Hepatocyte (in vitro differentiated cells): ENCODE data around the gene RNFT2. TPM values are rescaled to one million over a fixed set of nuclear protein-coding genes. Genes with fewer than 3 reads are reported as not detected.

ENCODE experiments used
- DNase-seq: peaks from one replicate; pipeline ENCODE4 v3.0.0-alpha.2; 2016; ENCODE audit warnings: low spot score
- H2AFZ ChIP-seq: fragments of 200-600 bp; sonication (generic); 2 replicates; pipeline ENCODE4 v1.6.0; 2016; ENCODE audit warnings: antibody characterized with exemption, mild to moderate bottlenecking
- H3K27ac ChIP-seq: fragments of 200-600 bp; sonication (generic); 2 replicates; pipeline ENCODE4 v1.5.1; 2016; ENCODE audit warnings: mild to moderate bottlenecking
- H3K27me3 ChIP-seq: fragments of 200-600 bp; sonication (generic); 2 replicates; pipeline ENCODE4 v1.6.1; 2016
- H3K36me3 ChIP-seq: fragments of 200-600 bp; sonication (generic); replicated peaks from 2 replicates; pipeline ENCODE4 v1.5.1; 2016; ENCODE audit warnings: low read depth; ENCODE audit not compliant: insufficient read depth
- H3K4me1 ChIP-seq: fragments of 200-600 bp; sonication (generic); 2 replicates; pipeline ENCODE4 v1.5.1; 2016; ENCODE audit warnings: mild to moderate bottlenecking, moderate library complexity; ENCODE audit not compliant: insufficient read depth
- H3K4me2 ChIP-seq: fragments of 200-600 bp; sonication (generic); 2 replicates; pipeline ENCODE4 v1.6.0; 2016
- H3K4me3 ChIP-seq: fragments of 200-600 bp; sonication (generic); 2 replicates; pipeline ENCODE4 v1.5.1; 2016; ENCODE audit warnings: mild to moderate bottlenecking
- H3K79me2 ChIP-seq: fragments of 200-600 bp; sonication (generic); 2 replicates; pipeline ENCODE4 v1.6.0; 2017; ENCODE audit warnings: mild to moderate bottlenecking
- H3K9me2 ChIP-seq: fragments of 200-600 bp; sonication (generic); replicated peaks from 2 replicates; pipeline ENCODE4 v1.6.0; 2017; ENCODE audit warnings: mild to moderate bottlenecking; ENCODE audit not compliant: insufficient read depth
- H3K9me3 ChIP-seq: fragments of 200-600 bp; sonication (generic); 2 replicates; pipeline ENCODE4 v1.5.1; 2016; ENCODE audit warnings: low read depth, mild to moderate bottlenecking
- H4K20me1 ChIP-seq: fragments of 200-600 bp; sonication (generic); 2 replicates; pipeline ENCODE4 v1.6.0; 2016; ENCODE audit warnings: mild to moderate bottlenecking; ENCODE audit not compliant: insufficient read depth, poor library complexity, severe bottlenecking
- CTCF ChIP-seq: fragments of 200-600 bp; sonication (generic); IDR thresholded peaks from 2 replicates; pipeline ENCODE4 v1.5.1; 2016; ENCODE audit warnings: antibody characterized with exemption, mild to moderate bottlenecking; ENCODE audit not compliant: poor library complexity
- EZH2 ChIP-seq: fragments of 200-600 bp; sonication (generic); IDR thresholded peaks from 2 replicates; pipeline ENCODE4 v1.6.1; 2016; ENCODE audit warnings: antibody characterized with exemption, mild to moderate bottlenecking, borderline replicate concordance
- EZH2phosphoT487 ChIP-seq: fragments of 200-600 bp; sonication (generic); IDR thresholded peaks from one replicate; pipeline ENCODE4 v1.6.1; 2018; ENCODE audit warnings: antibody characterized with exemption, mild to moderate bottlenecking, low read depth, moderate library complexity; ENCODE audit not compliant: unreplicated experiment, severe bottlenecking
- WGBS: methylation state at CpG from one replicate; pipeline ENCODE4 v1.1.6; 2016; ENCODE audit warnings: low lambda C conversion rate; ENCODE audit errors: missing lambda C conversion rate; 5-methylcytosine and 5-hydroxymethylcytosine counted together
- polyA plus RNA-seq: library from polyadenylated mRNA; unstranded; fragments of >200 nt; fragmentation: Nextera tagmentation; extraction: Ambion mirVana; gene quantifications from 2 replicates; pipeline ENCODE4 v1.2.1, GENCODE V29; 2016
- total RNA-seq: library from RNA; depleted of rRNA; stranded (reverse); fragments of >200 nt; gene quantifications from 2 replicates; pipeline ENCODE4 v1.2.3, GENCODE V29; 2014

Gene RNFT2
- total and polyA plus RNA-seq, 2 experiments from 2014 or later = 1.5 to 2.9 TPM

- 61% methylated on average over 8 of the region's 8 CpGs for WGBS
- Histone ChIP-seq H3K27ac (no peak overlapping the region), H3K9me2 (no peaks in the 10 kb centered on the region), H3K27me3 (peaks cover 10% of the 10 kb centered on the region), H3K4me2 (no peak overlapping the region), H4K20me1 (no peaks in the 10 kb centered on the region), H3K79me2 (peaks cover 2% of the 10 kb centered on the region), H3K4me3 (no peak overlapping the region), H2AFZ (no peak overlapping the region), H3K9me3 (no peaks in the 10 kb centered on the region), H3K36me3 (no peaks in the 10 kb centered on the region), H3K4me1 (no peaks in the 10 kb centered on the region)
- no peak for TF ChIP-seq EZH2phosphoT487
- TF ChIP-seq EZH2 = no peak
- TF ChIP-seq CTCF = no peak
- no peak for DNase-seq
Observed at GRCh38 chr12:116710370-116711150, 27.6 kb upstream of the RNFT2 start.

GRCh38 chr12:116712458-116713303 is 25.4 kb upstream of the RNFT2 start:
- no peak for TF ChIP-seq EZH2phosphoT487
- TF ChIP-seq CTCF = no peak
- TF ChIP-seq EZH2 = no peak
- no peak for DNase-seq
- 87% methylated on average over 17 of the region's 17 CpGs for WGBS

GRCh38 chr12:116713527-116713926 is 24.6 kb upstream of the RNFT2 start:
- Histone ChIP-seq H2AFZ (no peak overlapping the region), H3K36me3 (no peaks in the 10 kb centered on the region), H3K9me2 (no peaks in the 10 kb centered on the region), H4K20me1 (peaks cover 6% of the 10 kb centered on the region), H3K4me3 (no peak overlapping the region), H3K27ac (no peak overlapping the region), H3K4me1 (no peaks in the 10 kb centered on the region), H3K27me3 (peaks cover 10% of the 10 kb centered on the region), H3K9me3 (no peaks in the 10 kb centered on the region), H3K4me2 (no peak overlapping the region), H3K79me2 (peaks cover 8% of the 10 kb centered on the region)
- no peak for DNase-seq
- TF ChIP-seq CTCF (no peak), EZH2phosphoT487 (no peak), EZH2 (no peak)
- WGBS = 90% methylated on average over 2 of the region's 2 CpGs

More at GRCh38 chr12:116712458-116713303, 25.4 kb upstream of the RNFT2 start:
- Histone ChIP-seq H3K9me3 (no peaks in the 10 kb centered on the region), H3K4me2 (no peak overlapping the region), H4K20me1 (no peaks in the 10 kb centered on the region), H3K27me3 (peaks cover 10% of the 10 kb centered on the region), H3K27ac (no peak overlapping the region), H3K4me3 (no peak overlapping the region), H3K79me2 (peaks cover 2% of the 10 kb centered on the region), H3K36me3 (no peaks in the 10 kb centered on the region), H3K4me1 (no peaks in the 10 kb centered on the region), H3K9me2 (no peaks in the 10 kb centered on the region), H2AFZ (no peak overlapping the region)
